ENCODE data around the gene MN1. TPM values are rescaled to one million over a fixed set of nuclear protein-coding genes. Genes with fewer than 3 reads are reported as not detected.

The MN1 gene
- total and polyA plus RNA-seq, 2 donors (not counting 1 experiment from before 2014, with no cell fraction given): 0.02 to 0.12 TPM

DNA sequence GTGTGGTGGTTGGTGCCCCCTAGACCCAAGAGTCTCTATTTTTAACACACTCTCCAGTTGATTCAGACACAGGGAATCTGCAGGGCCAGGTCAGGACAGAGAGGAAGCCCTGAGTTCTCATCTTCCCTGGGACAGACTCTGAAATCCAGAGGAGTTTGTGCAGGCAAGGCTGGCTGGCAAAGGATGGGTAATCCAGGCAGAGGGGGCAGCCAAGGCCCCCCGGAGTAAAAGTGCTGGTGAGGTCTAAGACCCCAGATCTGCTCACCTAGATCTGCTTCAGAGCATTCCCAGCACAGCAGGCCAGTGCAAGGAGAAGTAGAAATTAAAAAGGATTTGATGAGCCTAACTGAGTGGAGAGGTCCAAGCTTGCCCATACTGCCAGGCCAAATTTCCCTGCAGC is 40.6 kb upstream of the MN1 start:
- no peak for ATAC-seq (ENCODE audit: low read depth)
- H3K9me3 ChIP-seq (ENCODE audit: control extremely low read depth in 1 of 3, control insufficient read depth in 2 of 3, insufficient read depth in 1 of 3, low read length in 2 of 3): peaks cover 0 to 5% (median 0%) of the 10 kb centered on the region in 3 donors
- H3K79me2 ChIP-seq (ENCODE audit: control insufficient read depth, insufficient read depth, low read length): no peaks in the 10 kb centered on the region
- no peak for TF ChIP-seq EZH2 (IDR thresholded peaks at IDR 0.05; ENCODE audit: borderline replicate concordance, insufficient read depth, low read depth, low read length, poor library complexity, severe bottlenecking)
- TF ChIP-seq, protein P1, sequence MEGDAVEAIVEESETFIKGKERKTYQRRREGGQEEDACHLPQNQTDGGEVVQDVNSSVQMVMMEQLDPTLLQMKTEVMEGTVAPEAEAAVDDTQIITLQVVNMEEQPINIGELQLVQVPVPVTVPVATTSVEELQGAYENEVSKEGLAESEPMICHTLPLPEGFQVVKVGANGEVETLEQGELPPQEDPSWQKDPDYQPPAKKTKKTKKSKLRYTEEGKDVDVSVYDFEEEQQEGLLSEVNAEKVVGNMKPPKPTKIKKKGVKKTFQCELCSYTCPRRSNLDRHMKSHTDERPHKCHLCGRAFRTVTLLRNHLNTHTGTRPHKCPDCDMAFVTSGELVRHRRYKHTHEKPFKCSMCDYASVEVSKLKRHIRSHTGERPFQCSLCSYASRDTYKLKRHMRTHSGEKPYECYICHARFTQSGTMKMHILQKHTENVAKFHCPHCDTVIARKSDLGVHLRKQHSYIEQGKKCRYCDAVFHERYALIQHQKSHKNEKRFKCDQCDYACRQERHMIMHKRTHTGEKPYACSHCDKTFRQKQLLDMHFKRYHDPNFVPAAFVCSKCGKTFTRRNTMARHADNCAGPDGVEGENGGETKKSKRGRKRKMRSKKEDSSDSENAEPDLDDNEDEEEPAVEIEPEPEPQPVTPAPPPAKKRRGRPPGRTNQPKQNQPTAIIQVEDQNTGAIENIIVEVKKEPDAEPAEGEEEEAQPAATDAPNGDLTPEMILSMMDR (IDR thresholded peaks at IDR 0.05): no peak
- H3K27me3 ChIP-seq (replicated peaks in 1 of 4; ENCODE audit: control extremely low read depth in 1 of 4, control insufficient read depth in 3 of 4, insufficient read depth in 4 of 4, low read length in 3 of 4): no peaks in the 10 kb centered on the region
- Mint-ChIP-seq H3K4me3 (no peak overlapping the region), H3K27ac (no peak overlapping the region), H3K27me3 (no peaks in the 10 kb centered on the region), H3K9me3 (ENCODE audit: insufficient read depth) (peaks cover 8% of the 10 kb centered on the region), H3K4me1 (no peaks in the 10 kb centered on the region)
- H3K27ac ChIP-seq (ENCODE audit: low read length in 2 of 2): no peak overlapping the region
- H2AFZ ChIP-seq (ENCODE audit: insufficient read depth, low read depth, low read length, poor library complexity, severe bottlenecking): no peak overlapping the region
- CTCF ChIA-PET: no interaction called here
- no peaks in the 10 kb centered on the region for H3K4me1 ChIP-seq (ENCODE audit: control insufficient read depth in 2 of 2, insufficient read depth in 2 of 2, low read length in 2 of 2)
- no peak overlapping the region for H3K4me3 ChIP-seq (ENCODE audit: control extremely low read depth in 1 of 5, extremely low read depth in 1 of 5, insufficient read depth in 1 of 5, low read depth in 2 of 5, low read length in 4 of 5)
- no CpG with 5 or more reads among the region's 1 CpG for WGBS (ENCODE audit: insufficient coverage)
- no peak overlapping the region for H3K4me2 ChIP-seq (replicated peaks; ENCODE audit: low read depth, low read length, poor library complexity, severe bottlenecking)
- no peaks in the 10 kb centered on the region for H4K20me1 ChIP-seq (ENCODE audit: control insufficient read depth, insufficient read depth, low read length, poor library complexity, severe bottlenecking)
- peaks cover 0 to 6% of the 10 kb centered on the region in 2 experiments for H3K36me3 ChIP-seq (replicated peaks in 1 of 2; ENCODE audit: control extremely low read depth in 1 of 2, control insufficient read depth in 1 of 2, extremely low read depth in 1 of 2, insufficient read depth in 2 of 2, low read length in 1 of 2)
- DNase-seq: no peak
- POLR2A ChIA-PET: no interaction called here
- H3K9ac ChIP-seq (ENCODE audit: low read length): no peak overlapping the region
- intact Hi-C loops (cut with micrococcal nuclease): no loop called here

DNA sequence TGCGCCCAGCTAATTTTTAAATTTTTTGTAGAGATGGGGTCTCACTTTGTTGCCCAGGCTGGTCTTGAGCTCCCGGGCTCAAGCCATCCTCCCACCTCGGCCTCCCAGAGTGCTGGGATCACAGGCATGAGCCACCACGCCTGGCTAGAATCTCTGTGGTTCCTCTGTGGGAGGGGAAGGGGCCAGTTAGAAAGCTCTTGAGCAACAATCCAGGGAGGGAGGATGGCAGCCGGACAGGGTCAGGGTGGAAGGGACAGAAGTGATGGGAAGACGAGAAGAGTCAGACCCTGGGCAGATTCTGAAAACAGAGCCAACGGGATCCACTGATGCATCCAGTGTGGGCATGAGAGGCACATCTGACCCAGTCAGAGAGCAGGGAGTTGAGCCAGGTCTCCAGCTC is 38.9 kb upstream of the MN1 start:
- CTCF ChIA-PET: no interaction called here
- Mint-ChIP-seq H3K27me3 (no peaks in the 10 kb centered on the region), H3K4me3 (no peak overlapping the region), H3K27ac (no peak overlapping the region), H3K4me1 (no peaks in the 10 kb centered on the region), H3K9me3 (ENCODE audit: insufficient read depth) (peaks cover 8% of the 10 kb centered on the region)
- ATAC-seq (ENCODE audit: low read depth): no peak
- over 99% methylated on average over 6 of the region's 7 CpGs for WGBS (ENCODE audit: insufficient coverage)
- Histone ChIP-seq H4K20me1 (ENCODE audit: control insufficient read depth, insufficient read depth, low read length, poor library complexity, severe bottlenecking) (no peaks in the 10 kb centered on the region), H3K36me3 (replicated peaks in 1 of 2; ENCODE audit: control extremely low read depth in 1 of 2, control insufficient read depth in 1 of 2, extremely low read depth in 1 of 2, insufficient read depth in 2 of 2, low read length in 1 of 2) (no peaks in the 10 kb centered on the region), H2AFZ (ENCODE audit: insufficient read depth, low read depth, low read length, poor library complexity, severe bottlenecking) (no peak overlapping the region), H3K27me3 (replicated peaks in 1 of 4; ENCODE audit: control extremely low read depth in 1 of 4, control insufficient read depth in 3 of 4, insufficient read depth in 4 of 4, low read length in 3 of 4) (no peaks in the 10 kb centered on the region), H3K4me3 (ENCODE audit: control extremely low read depth in 1 of 5, extremely low read depth in 1 of 5, insufficient read depth in 1 of 5, low read depth in 2 of 5, low read length in 4 of 5) (no peak overlapping the region), H3K9ac (ENCODE audit: low read length) (no peak overlapping the region), H3K27ac (ENCODE audit: low read length in 2 of 2) (no peak overlapping the region), H3K4me2 (replicated peaks; ENCODE audit: low read depth, low read length, poor library complexity, severe bottlenecking) (no peak overlapping the region), H3K4me1 (ENCODE audit: control insufficient read depth in 2 of 2, insufficient read depth in 2 of 2, low read length in 2 of 2) (no peaks in the 10 kb centered on the region), H3K79me2 (ENCODE audit: control insufficient read depth, insufficient read depth, low read length) (no peaks in the 10 kb centered on the region), H3K9me3 (ENCODE audit: control extremely low read depth in 1 of 3, control insufficient read depth in 2 of 3, insufficient read depth in 1 of 3, low read length in 2 of 3) (peaks cover 0 to 5% (median 0%) of the 10 kb centered on the region in 3 donors)
- POLR2A ChIA-PET: no interaction called here
- TF ChIP-seq, protein P1 (IDR thresholded peaks at IDR 0.05): no peak
- TF ChIP-seq EZH2 (IDR thresholded peaks at IDR 0.05; ENCODE audit: borderline replicate concordance, insufficient read depth, low read depth, low read length, poor library complexity, severe bottlenecking): no peak
- no peak for DNase-seq
- intact Hi-C loops (cut with micrococcal nuclease): no loop called here
